Uterus (tissue), 4 donors: ENCODE measurements around the gene ABHD12B. TPM values are rescaled to one million over a fixed set of nuclear protein-coding genes. Genes with fewer than 3 reads are reported as not detected.

Source experiments
- DNase-seq, 2 donors: peaks; one replicate each; pipeline ENCODE4 v3.0.0-alpha.2; 2019 to 2020
- H3K27ac ChIP-seq, 2 donors: fragments of 200-600 bp; sonication (generic); 1 replicate in 1 of 2; 2 replicates in 1 of 2; pipeline ENCODE4 v1.5.1; 2016 to 2018
- H3K27me3 ChIP-seq, 2 donors: fragments of 200-600 bp; sonication (generic); one replicate each; pipeline ENCODE4 v1.5.1; 2018 to 2019; ENCODE audit warnings: control low read depth in 1 of 2
- H3K36me3 ChIP-seq, 2 donors: fragments of 200-600 bp; sonication (generic); one replicate each; pipeline ENCODE4 v1.5.1; 2019; ENCODE audit warnings: control low read depth in 1 of 2
- H3K4me1 ChIP-seq, 2 donors: fragments of 200-600 bp; sonication (generic); one replicate each; pipeline ENCODE4 v1.5.1; 2018 to 2019; ENCODE audit warnings: control low read depth in 1 of 2
- H3K4me3 ChIP-seq, 2 donors: fragments of 200-600 bp; sonication (generic); 1 replicate in 1 of 2; 2 replicates in 1 of 2; pipeline ENCODE4 v1.5.1; 2018 to 2019; ENCODE audit warnings: mild to moderate bottlenecking in 1 of 2
- H3K9me3 ChIP-seq, 2 donors: fragments of 200-600 bp; sonication (generic); one replicate each; pipeline ENCODE4 v1.5.1; 2019; ENCODE audit warnings: control low read depth in 1 of 2
- CTCF ChIP-seq, 4 experiments: fragments of 200-600 bp in 2 of 4; fragments of 450-650 bp in 2 of 4; sonication (generic) in 2 of 4; IDR thresholded peaks; one replicate each; pipeline ENCODE4 v1.5.1; 2016 to 2019; ENCODE audit warnings: antibody characterized with exemption in 4 of 4, mild to moderate bottlenecking in 2 of 4, moderate library complexity in 1 of 4
- POLR2A ChIP-seq, 2 donors: fragments of 450-650 bp; IDR thresholded peaks; one replicate each; pipeline ENCODE4 v1.6.1; 2016; ENCODE audit warnings: antibody characterized with exemption in 2 of 2, mild to moderate bottlenecking in 1 of 2, moderate library complexity in 1 of 2
- intact Hi-C: fragments of 100-400 bp; cut with DNase I; formaldehyde crosslinking; loops from one replicate; pipeline ENCODE4 v1.15.1; 2023; ENCODE audit warnings: low total_unique reads
- total RNA-seq, 4 donors: library from RNA; depleted of rRNA in 3 of 4; stranded (reverse); fragments of >200 nt in 3 of 4; gene quantifications; one replicate each; pipeline versions ENCODE4 v1.1.0 to v1.2.4, GENCODE V29; 2014 to 2023
- donor health status: DM: yes; HTN: yes; CAD: no.

ABHD12B gene
- total RNA-seq, 4 donors from 2014 or later, result not detected

GRCh38 chr14:50922803-50923202, 51.0 kb downstream of the ABHD12B start:
- intact Hi-C loops, result no loop called here
- Histone ChIP-seq H3K9me3 (no peaks in the 10 kb centered on the region), H3K4me3 (no peak overlapping the region), H3K4me1 (no peaks in the 10 kb centered on the region), H3K27me3 (no peaks in the 10 kb centered on the region), H3K36me3 (no peaks in the 10 kb centered on the region), H3K27ac (no peak overlapping the region)
- DNase-seq, result no peak
- TF ChIP-seq CTCF (IDR thresholded peaks at IDR 0.05), result no peak

- intact Hi-C loops, result no loop called here
- H3K4me1 ChIP-seq, result no peaks in the 10 kb centered on the region
- H3K36me3 ChIP-seq, result no peaks in the 10 kb centered on the region
- no peaks in the 10 kb centered on the region for H3K27me3 ChIP-seq
- no peak for DNase-seq
- no peak overlapping the region for H3K27ac ChIP-seq
- no peak for TF ChIP-seq CTCF (IDR thresholded peaks at IDR 0.05)
- TF ChIP-seq POLR2A (IDR thresholded peaks at IDR 0.05), result no peak
- no peak overlapping the region for H3K4me3 ChIP-seq
- H3K9me3 ChIP-seq, result no peaks in the 10 kb centered on the region
Observed at GRCh38 chr14:50924236-50924635, 52.4 kb downstream of the ABHD12B start.

GRCh38 chr14:50924843-50925242, 53.0 kb downstream of the ABHD12B start:
- no peak for DNase-seq
- Histone ChIP-seq H3K9me3 (no peaks in the 10 kb centered on the region), H3K36me3 (no peaks in the 10 kb centered on the region), H3K4me3 (no peak overlapping the region), H3K4me1 (no peaks in the 10 kb centered on the region), H3K27me3 (no peaks in the 10 kb centered on the region), H3K27ac (no peak overlapping the region)
- intact Hi-C loops, result no loop called here
- TF ChIP-seq POLR2A (IDR thresholded peaks at IDR 0.05), result no peak
- no peak for TF ChIP-seq CTCF (IDR thresholded peaks at IDR 0.05)

- intact Hi-C loops, result no loop called here
- no peaks in the 10 kb centered on the region for H3K36me3 ChIP-seq
Observed at GRCh38 chr14:50926851-50927386, 55.1 kb downstream of the ABHD12B start.

More at GRCh38 chr14:50926851-50927386, 55.1 kb downstream of the ABHD12B start:
- no peak overlapping the region for H3K27ac ChIP-seq
- no peaks in the 10 kb centered on the region for H3K9me3 ChIP-seq
- TF ChIP-seq CTCF (IDR thresholded peaks at IDR 0.05) (no peak), POLR2A (IDR thresholded peaks at IDR 0.05) (no peak)
- no peaks in the 10 kb centered on the region for H3K27me3 ChIP-seq
- H3K4me1 ChIP-seq, result no peaks in the 10 kb centered on the region
- no peak overlapping the region for H3K4me3 ChIP-seq
- DNase-seq, result no peak
